Ramos (cell line): ENCODE results near the gene SLC4A2.
"Not testable (repeated sequence)": the region's sequence is repeated elsewhere in the genome, so short reads cannot be mapped to it uniquely, and the experiment has no call there.

Experiments
- in situ Hi-C: fragments of 300-500 bp; cut with MboI; formaldehyde crosslinking; loops from one replicate; pipeline ENCODE4 v1.14.3; 2022; ENCODE audit warnings: low sequenced_read_pairs; ENCODE audit not compliant: unreplicated experiment

SLC4A2 gene

DNA sequence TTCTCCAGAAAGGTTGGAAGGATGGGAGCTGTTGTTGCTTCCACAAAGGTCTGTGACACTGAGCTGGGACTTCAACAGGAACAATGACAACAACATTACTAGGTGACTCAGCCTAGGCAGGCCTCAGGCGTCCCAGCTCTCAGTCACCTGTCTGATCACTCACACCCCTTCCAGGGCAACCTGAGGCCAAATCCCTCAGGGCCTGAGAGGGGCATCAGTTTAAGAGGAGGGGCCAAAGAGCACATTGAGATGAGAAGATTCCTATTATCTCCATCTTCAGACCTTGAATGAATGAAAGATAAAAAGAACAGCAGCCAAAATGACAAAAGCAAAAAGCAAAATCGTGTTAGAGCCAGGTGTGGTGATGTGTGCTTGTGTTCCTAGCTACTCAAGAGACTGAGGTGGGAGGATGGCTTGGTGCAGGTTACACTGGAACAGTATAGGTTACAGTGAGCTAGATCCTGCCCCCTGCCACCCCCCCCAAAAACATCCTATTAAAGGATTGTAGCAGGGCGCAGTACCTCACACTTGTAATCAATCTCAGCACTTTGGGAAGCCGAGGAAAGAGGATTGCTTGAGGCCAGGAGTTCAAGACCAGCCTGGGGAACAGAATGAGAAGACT, 34.8 kb upstream of the SLC4A2 start, which contains the start of gene ATG9B:
Gene ATG9B, minus strand, starts transcription at position 60 of the 622 bp plus-strand sequence. CDS start 71 bp downstream, outside the sequence.
- in situ Hi-C loops, result no loop called here

DNA sequence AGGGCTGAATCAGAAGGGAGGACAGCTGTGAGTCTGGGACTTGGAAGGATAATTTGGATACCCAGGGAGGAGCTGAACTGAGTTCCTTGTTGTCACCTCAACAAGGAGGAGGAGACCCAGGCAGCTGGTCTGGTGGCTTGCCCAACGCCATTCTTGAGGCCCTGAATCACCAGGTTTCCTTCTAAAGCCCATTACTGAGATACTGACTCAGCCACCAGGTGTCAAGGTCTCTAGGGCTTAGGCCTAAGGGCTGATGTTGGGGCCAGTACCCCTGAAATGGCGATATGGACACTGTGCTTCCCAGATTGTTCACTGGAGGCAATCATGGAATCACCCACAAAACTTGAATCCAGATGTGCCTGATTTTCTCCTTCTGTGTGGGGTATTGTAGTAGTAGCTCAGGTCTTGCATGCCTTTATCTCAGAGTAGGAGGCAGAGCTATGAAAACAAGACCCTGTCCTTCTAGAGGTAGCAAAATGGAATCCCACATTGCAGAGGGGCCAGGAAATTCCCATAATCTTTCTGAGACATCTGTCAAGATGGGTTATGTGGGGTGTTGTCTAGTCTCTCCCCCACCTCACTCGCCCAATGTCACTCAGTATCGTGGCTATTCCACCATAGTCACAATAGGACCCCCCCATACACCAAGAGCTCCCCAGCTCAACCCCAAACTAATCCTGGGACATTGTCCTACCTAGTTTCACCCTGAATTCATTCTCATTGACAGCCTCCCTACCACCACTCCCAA, 33.3 kb upstream of the SLC4A2 start:
- in situ Hi-C loops, result no loop called here

DNA sequence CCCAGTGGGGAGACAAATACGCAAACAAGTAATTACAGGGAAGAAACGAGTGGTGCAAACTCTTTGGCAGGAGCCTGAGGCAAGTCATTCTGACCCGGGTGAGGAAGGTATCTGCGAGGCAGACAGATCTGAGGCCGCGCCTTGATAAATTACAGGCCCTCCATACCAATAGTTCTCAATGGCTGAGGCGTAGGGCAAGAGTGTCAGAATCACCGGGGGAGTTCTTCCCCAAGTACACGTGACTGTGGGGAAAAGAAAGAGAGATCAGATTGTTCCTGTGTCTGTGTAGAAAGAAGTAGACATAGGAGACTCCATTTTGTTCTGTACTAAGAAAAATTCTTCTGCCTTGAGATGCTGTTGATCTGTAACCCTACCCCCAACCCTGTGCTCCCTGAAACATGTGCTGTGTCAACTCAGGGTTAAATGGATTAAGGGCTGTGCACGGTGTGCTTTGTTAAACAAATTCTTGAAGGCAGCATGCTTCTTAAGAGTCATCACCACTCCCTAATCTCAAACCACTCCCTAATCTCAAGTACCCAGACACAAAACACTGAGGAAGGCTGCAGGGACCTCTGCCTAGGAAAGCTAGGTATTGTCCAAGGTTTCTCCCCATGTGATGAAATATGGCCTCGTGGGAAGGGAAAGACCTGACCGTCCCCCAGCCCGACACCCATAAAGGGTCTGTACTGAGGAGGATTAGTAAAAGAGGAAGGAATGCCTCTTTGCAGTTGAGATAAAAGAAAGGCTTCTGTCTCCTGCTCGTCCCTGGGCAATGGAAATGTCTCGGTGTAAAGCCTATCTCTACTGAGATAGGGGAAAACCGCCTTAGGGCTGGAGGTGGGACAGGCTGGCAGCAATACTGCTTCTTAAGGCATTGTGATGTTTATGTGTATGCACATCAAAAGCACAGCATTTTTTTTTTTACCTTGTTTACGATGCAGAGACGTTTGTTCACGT, 32.3 kb upstream of the SLC4A2 start:
- in situ Hi-C loops, result not testable (repeated sequence)

DNA sequence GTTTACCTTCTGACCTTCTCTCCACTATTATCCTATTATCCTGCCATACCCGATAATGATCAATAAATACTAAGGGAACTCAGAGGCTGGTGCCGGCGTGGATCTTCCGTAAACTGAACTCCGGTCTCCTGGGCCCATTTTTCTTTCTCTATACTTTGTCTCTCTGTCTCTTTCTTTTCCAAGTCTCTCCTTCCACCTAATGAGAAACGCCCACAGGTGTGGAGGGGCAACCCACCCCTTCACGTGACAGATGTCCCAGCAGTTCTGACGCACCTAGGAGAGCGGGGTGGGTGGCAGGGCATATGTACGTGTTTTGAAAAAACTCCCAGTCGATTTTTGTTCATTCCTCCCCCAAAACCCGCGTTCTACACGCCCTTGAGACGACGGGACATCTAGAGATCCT, 31.7 kb upstream of the SLC4A2 start:
- in situ Hi-C loops, result not testable (repeated sequence)

DNA sequence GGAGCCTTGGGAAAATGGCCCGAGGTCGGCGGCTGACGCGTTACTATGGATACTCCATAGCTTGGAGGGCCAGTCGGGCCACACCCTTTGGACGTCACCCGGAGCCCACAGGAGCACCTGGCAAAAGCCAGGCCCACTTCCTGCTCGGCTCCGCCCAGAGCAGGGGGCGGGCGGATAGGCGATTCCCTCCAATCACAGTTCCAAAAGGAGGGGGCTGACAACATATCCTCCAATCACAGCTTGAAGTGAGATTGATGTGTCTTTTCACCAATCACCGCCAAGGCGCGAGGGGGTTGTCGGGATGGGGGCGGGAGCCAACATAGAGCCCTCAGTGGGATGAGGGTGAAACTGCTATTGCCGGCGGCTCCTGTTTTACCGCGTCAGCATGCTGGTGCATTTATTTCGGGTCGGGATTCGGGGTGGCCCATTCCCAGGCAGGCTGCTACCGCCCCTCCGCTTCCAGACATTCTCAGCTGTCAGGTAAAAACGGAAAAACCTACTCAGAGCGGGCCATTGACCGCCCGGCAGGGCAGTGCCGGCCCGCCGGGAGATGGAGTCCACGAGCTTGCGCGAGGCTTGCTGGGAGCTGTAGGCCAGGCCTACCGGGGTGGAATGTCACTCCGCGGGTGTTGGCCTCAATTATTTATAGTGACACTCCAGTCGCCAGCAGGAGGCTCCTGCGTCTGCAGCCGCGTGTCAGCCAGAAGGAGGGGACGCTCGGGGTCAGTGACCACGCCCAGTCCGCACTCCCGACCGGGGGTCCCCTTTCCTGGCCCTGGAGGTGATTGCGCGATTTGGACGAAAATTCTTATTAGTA, 31.1 kb upstream of the SLC4A2 start, which contains the start of gene ABCB8:
Gene ABCB8, plus strand, starts transcription at position 320 of the 817 bp plus-strand sequence. Its CDS starts 66 bp downstream, at position 386.
- in situ Hi-C loops, result no loop called here

DNA sequence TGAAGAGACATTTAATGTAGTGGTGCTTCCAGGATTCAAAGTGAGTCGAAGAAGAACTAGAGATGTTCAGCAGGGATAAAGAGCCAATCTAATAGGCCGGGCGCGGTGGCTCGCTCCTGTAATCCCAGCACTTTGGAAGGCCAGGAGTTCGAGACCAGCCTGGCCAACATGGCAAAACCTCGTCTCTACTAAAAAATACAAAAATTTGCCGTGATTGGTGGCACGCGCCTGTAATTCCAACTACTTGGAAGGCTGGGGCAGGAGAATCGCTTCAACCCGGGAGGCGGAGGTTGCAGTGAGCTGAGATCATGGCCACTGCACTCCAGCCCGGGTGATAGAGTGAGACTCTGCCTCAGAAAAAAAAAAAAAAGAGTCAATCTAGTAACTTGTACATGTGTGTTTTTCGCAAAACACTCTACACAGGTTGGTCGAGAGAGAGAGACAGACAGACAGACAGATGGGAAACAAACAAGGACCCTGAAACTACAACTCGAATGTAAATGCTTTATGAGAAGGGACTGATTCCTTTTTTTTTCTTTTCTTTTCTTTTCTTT, 30.4 kb upstream of the SLC4A2 start:
- in situ Hi-C loops, result no loop called here

DNA sequence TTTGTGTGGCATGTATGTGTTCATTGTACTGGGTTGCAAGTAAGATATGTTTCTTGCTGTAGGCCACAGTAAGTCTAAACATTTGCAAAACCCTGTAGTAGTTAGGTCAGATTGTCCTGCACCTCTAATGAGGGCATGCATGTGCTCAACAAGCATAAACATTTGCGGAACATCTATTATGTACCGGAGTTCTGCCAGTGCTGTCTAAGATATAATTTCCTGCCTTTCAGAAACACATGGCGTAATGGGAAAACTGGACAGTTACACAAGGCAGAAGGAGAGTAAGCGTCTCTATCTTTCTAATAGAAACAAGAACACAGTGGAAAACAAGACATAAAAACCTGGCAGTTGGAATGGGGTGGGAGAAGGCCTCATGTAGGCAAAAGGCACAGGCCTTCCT, 28.4 kb upstream of the SLC4A2 start:
- in situ Hi-C loops, result no loop called here

DNA sequence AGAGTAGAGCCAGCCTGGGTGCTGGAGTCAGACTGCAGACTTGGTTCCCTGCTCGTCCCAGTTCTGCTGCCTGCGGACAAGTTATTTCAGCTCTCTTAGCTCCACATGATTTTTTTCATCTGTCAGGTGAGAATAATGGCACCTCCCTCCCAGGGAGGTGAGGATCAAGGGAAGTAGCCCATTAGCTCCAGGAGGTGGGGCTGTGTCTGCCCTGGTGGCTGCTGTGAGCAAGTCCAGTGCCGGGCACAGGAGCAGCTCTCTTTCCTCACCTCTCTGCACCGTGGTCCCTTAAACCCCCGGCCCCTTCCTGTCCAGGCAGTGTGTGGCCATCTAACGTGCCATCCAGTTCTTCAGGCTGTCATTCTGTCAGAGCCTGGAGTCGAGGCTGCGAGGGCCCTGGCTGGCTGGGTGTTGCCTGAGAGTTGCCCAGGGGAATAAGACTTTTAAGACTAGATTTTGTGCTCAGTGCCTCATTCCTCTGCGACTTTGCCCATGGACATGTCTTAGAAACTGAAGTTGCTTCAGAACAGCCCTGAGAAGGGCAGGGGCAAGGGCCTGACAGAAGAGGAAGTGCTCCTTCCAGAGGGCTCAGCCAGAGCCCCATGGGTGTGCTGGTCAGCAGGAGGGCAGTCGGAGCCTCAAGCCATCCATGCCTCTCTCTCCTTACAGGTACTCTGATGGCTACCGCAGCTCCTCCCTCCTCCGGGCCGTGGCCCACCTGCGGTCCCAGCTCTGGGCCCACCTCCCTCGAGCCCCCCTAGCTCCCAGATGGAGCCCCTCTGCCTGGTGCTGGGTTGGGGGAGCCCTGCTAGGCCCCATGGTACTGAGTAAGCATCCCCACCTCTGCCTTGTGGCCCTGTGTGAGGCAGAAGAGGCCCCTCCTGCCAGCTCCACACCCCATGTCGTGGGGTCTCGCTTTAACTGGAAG, 26.2 kb upstream of the SLC4A2 start:
- in situ Hi-C loops, result no loop called here

DNA sequence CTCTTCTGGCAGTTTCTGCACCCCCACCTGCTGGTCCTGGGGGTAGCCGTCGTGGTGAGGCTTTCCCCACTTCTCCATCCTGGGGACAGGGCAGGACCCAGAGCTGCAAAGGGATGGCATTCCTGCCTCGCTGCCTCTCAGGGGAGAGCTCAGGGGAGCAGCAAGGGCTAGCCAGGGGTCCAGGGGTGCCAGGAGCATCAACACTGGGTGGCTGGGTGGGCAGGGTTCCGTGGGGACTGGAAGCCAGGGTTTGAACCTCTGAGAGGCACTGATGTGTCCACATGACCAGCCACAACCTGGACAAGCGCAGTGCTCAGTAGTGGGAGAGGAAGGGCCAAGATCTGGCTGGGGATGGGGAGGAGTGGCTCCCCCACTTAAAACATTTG, 25.5 kb upstream of the SLC4A2 start:
- in situ Hi-C loops, result no loop called here

DNA sequence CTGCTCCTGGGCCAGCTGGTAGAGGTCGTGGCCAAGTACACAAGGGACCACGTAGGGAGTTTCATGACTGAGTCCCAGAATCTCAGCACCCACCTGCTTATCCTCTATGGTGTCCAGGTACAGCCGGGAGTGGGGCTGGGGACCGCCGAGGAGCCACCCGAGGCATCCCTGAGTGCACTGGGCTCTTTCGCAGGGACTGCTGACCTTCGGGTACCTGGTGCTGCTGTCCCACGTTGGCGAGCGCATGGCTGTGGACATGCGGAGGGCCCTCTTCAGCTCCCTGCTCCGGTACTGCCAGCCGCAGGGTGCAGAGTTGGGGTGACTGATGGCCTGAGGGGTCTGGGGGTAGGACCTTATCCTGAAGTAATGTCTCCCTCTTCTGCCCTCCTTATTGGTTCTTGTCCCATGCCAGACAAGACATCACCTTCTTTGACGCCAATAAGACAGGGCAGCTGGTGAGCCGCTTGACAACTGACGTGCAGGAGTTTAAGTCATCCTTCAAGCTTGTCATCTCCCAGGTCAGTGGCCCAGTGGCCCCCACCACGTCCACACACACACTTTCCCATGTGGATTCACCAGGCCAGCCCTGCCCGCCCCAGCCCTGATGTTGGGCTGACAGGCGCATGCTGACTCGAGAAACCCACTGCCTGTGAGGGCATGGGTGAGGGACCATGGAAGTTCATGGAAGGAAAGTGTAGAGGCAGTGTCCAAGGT, 24.9 kb upstream of the SLC4A2 start:
- in situ Hi-C loops, result no loop called here

DNA sequence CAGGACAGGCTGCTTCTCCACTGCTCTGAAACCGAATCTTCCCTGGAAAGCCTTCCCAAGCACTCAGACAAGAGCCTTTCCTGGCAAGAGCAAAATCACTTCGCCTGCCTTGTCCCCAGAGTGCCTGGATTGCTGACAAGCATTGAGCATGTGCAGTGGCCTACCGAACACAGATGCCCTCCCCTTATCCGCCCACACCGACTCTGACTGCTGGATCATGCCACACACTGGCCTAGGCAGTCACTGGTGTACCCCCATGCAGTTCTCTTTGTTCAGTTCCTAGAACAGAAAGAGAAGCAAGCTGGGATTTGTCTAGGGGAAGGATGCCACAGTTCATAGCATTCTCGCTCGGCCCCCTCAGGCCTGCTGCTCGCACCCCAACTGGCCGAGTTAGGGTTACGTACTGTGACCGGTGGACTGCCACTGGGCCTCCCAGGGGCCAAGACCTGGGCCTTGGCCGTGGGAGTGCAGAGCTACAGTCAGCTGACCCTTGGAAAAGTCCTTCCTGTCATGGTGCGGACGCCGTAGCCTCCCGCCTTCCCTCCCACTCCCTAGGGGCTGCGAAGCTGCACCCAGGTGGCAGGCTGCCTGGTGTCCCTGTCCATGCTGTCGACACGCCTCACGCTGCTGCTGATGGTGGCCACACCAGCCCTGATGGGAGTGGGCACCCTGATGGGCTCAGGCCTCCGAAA, 24.2 kb upstream of the SLC4A2 start:
- in situ Hi-C loops, result no loop called here

DNA sequence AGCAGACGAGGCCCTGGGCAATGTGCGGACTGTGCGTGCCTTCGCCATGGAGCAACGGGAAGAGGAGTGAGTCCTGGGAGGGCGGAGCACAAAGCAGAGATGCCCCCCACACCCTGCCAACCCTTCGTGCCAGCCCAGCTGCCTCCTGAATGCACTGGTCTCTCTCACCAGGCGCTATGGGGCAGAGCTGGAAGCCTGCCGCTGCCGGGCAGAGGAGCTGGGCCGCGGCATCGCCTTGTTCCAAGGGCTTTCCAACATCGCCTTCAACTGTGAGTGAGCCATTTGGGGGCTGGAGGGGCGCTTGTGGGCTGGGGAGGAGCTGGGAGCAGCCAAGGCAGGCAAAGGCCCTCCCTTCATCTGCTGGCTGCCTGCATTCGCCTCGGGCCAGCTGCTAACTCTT, 23.5 kb upstream of the SLC4A2 start:
- in situ Hi-C loops, result no loop called here

DNA sequence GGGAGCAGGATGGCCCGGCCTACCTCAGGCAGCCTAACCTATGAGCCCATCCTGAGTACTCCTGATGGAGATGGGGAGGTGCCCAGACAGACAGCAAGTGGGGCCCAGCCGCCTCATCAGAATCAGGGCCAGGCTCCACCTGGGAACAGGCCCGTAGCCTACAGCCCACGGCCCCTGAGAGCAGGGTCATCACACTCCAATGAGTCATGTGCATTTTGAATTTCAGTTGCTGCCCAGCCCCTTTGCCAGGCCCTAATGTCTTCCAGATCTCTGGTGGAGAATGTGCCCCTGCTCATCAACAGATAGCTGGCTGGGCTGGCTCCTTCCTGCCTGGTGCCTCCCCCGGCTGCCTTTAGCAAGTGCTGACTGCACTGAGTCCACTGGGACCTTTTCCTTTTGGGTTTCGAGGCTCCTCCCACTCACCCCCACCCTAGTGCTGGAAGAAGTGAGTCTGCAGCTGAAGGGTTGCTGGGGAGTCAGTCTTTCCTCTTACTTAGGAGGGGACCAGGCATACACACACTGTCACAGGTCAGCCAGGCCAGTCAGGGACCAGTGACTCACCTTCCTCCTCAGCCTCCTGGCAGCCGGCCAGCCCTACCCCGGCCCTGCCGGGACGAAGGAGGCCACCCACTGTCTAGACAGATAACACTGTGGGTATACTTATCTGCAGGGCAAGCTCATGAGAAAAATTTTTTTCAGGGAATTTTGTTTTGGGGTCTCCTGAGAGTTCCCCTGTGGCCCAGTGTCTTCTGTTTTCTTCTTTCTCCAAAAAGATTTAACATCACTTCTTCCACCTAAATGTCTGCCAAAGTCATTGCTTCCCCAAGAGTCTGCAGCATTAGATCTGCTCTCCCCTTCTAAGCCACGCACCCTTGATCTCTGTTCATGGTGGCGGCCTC, 20.2 kb upstream of the SLC4A2 start:
- in situ Hi-C loops, result no loop called here

DNA sequence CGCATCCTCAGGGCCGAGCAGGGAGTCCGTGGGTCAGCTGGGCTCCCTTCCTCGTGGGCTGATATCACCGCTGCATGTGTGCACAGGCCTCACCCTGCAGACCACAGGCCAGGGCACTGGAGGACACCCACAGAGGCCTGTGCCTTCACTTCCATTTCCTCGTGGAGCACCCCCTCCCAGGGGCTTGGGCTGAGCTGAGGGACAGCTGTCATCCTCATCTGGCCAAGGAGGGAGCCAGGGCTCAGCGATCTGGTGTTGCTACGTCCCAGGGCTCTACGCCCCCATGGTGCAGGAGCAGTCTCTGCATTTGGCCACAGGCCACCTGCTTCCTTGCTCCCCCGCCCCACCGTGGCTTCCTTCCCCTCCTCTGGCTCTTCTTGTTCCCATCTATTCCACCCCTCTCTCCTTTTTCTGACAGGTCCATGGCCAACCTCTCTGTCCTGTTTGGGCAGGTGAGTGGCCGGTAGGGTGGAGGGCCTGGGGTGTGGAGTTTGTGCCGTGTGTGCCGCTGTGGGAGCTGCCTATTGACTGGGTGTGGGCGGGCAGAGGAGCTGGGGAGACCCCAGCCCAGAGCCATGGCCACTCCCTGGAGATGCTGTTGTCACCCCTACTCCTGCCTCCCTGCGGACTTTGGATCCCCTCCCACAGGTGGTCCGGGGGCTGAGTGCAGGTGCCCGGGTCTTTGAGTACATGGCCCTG, 19.4 kb upstream of the SLC4A2 start:
- in situ Hi-C loops, result no loop called here

DNA sequence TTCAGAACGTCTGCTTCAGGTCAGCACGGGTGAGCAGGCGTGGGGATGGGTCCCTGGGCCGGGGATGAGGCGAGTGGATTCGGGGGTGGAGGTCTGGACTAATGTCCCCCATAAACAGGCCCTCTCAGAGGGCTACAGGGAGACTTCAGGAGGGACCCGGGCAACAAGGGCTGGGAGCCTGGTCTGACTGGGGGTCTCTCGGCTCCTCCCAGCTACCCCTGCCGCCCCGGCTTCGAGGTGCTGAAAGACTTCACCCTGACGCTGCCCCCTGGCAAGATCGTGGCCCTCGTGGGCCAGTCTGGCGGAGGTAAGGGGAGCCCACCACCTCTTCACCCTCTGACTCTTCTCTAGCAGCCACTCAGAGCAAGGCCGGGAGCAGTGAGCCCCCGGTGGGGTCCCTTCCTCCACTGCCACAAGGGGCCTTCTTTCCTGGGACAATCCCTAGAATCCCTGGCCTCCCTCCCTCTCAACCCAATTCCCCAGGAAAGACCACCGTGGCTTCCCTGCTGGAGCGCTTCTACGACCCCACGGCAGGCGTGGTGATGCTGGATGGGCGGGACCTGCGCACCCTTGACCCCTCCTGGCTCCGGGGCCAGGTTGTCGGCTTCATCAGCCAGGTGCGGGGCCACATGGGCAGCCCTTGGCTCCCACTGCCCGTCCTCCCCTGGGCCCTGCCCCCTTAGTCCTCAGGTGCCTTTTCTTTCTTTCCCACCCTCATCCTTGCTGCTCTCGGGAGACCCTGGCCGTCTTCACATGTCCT, 18.6 kb upstream of the SLC4A2 start:
- in situ Hi-C loops, result no loop called here
